ENCODE data around the gene SLC6A12.

DNA sequence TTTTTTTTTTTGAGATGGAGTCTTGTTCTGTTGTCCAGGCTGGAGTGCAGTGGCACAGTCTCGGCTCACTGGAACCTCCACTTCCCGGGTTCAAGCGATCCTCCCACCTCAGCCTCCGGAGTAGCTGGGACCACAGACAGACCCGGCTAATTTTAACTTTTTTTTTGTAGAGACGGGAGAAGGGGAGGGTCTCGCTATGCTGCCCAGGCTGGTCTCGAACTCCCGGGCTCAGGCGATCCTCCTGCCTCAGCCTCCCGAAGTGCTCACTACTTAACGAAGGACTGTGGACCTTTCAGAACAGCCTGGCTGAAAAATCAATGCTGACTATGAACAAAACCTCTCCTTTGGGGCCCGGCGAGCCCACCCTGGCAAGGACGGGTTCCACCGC, 10.9 kb downstream of the SLC6A12 start:
- TF ChIP-seq POLR2A (IDR thresholded peaks at IDR 0.05) = no peak
- TF ChIP-seq, protein P1, sequence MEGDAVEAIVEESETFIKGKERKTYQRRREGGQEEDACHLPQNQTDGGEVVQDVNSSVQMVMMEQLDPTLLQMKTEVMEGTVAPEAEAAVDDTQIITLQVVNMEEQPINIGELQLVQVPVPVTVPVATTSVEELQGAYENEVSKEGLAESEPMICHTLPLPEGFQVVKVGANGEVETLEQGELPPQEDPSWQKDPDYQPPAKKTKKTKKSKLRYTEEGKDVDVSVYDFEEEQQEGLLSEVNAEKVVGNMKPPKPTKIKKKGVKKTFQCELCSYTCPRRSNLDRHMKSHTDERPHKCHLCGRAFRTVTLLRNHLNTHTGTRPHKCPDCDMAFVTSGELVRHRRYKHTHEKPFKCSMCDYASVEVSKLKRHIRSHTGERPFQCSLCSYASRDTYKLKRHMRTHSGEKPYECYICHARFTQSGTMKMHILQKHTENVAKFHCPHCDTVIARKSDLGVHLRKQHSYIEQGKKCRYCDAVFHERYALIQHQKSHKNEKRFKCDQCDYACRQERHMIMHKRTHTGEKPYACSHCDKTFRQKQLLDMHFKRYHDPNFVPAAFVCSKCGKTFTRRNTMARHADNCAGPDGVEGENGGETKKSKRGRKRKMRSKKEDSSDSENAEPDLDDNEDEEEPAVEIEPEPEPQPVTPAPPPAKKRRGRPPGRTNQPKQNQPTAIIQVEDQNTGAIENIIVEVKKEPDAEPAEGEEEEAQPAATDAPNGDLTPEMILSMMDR (IDR thresholded peaks at IDR 0.05) = no peak
- TF ChIP-seq POLR2AphosphoS5 (IDR thresholded peaks at IDR 0.05; ENCODE audit: insufficient read depth in 1 of 2, low read depth in 1 of 2) = no peak

Measured in vagina (tissue), 2 donors.